DMS53 (cell line): ENCODE measurements around the gene RCAN1.
"Not testable (repeated sequence)": the region's sequence is repeated elsewhere in the genome, so short reads cannot be mapped to it uniquely, and the experiment has no call there.

ENCODE experiments used
- DNase-seq: peaks from one replicate; lab custom pipeline; 2025; lab: John Stamatoyannopoulos, UW

The RCAN1 gene

GRCh38 chr21:34568801-34569200 lies 46.1 kb downstream of the RCAN1 start:
- not testable (repeated sequence) for DNase-seq

- no peak for DNase-seq
These were observed 47.2 kb downstream of the RCAN1 start for GRCh38 chr21:34567604-34568155.

GRCh38 chr21:34565238-34565637 lies 49.7 kb downstream of the RCAN1 start:
- DNase-seq, result no peak

- DNase-seq, result not testable (repeated sequence)
These were observed 51.5 kb downstream of the RCAN1 start for GRCh38 chr21:34563370-34563769.

- DNase-seq, result no peak
These were observed 53.1 kb downstream of the RCAN1 start for GRCh38 chr21:34561806-34562205.

GRCh38 chr21:34560609-34561008 lies 54.3 kb downstream of the RCAN1 start:
- DNase-seq, result no peak

GRCh38 chr21:34560021-34560420 lies 54.9 kb downstream of the RCAN1 start:
- DNase-seq, result no peak

- DNase-seq, result no peak
These were observed 55.8 kb downstream of the RCAN1 start for GRCh38 chr21:34559089-34559631.

- no peak for DNase-seq
These were observed 56.7 kb downstream of the RCAN1 start for GRCh38 chr21:34558166-34558565.

- no peak for DNase-seq
These were observed 57.7 kb downstream of the RCAN1 start for GRCh38 chr21:34557261-34557660.

- not testable (repeated sequence) for DNase-seq
These were observed 60.2 kb downstream of the RCAN1 start for GRCh38 chr21:34554670-34555069.

GRCh38 chr21:34554227-34554626 lies 60.7 kb downstream of the RCAN1 start:
- no peak for DNase-seq

- no peak for DNase-seq
These were observed 61.6 kb downstream of the RCAN1 start for GRCh38 chr21:34553151-34553952.

- no peak for DNase-seq
These were observed 62.4 kb downstream of the RCAN1 start for GRCh38 chr21:34552360-34553098.

GRCh38 chr21:34550182-34550799 lies 64.6 kb downstream of the RCAN1 start:
- DNase-seq, result no peak

- peak; percentile 96 for DNase-seq
These were observed 66.0 kb downstream of the RCAN1 start for GRCh38 chr21:34548781-34549376.

- no peak for DNase-seq
These were observed 68.4 kb downstream of the RCAN1 start for GRCh38 chr21:34546542-34546941.

GRCh38 chr21:34545079-34545884 lies 69.6 kb downstream of the RCAN1 start:
- no peak for DNase-seq

- DNase-seq, result peak; percentile 92
These were observed 70.8 kb downstream of the RCAN1 start for GRCh38 chr21:34544032-34544496.

GRCh38 chr21:34543017-34543416 lies 71.9 kb downstream of the RCAN1 start:
- no peak for DNase-seq

- DNase-seq, result no peak
These were observed 74.7 kb downstream of the RCAN1 start for GRCh38 chr21:34540206-34540605.
